ENCODE results near the gene POTEJ. TPM values are rescaled to one million over a fixed set of nuclear protein-coding genes. Genes with fewer than 3 reads are reported as not detected.
"Not testable (repeated sequence)": the region's sequence is repeated elsewhere in the genome, so short reads cannot be mapped to it uniquely, and the experiment has no call there.

Gene POTEJ
- total and polyA plus RNA-seq, 3 donors from 2014 or later: 6.0 to 76.1 (median 17.2) TPM

- intact Hi-C loops (cut with DNase I; ENCODE audit: low total_unique reads); H3K4me3 ChIP-seq; H3K27me3 ChIP-seq; H3K27ac ChIP-seq; H3K4me1 ChIP-seq; H3K9me3 ChIP-seq; DNase-seq; H3K36me3 ChIP-seq (ENCODE audit: low read depth, missing control alignments): not testable (repeated sequence)
- WGBS, 2 donors: 44 to 51% methylated on average over 5 of the region's 8 CpGs
Measured at GRCh38 chr2:130590170-130590841, 20.9 kb upstream of the POTEJ start.

- H3K4me1 ChIP-seq; H3K36me3 ChIP-seq (ENCODE audit: low read depth, missing control alignments); H3K27ac ChIP-seq; H3K27me3 ChIP-seq; H3K4me3 ChIP-seq; intact Hi-C loops (cut with DNase I; ENCODE audit: low total_unique reads); H3K9me3 ChIP-seq: not testable (repeated sequence)
- DNase-seq: peak; percentile 7
- WGBS, 2 donors: 26 to 28% methylated on average over 6 to 7 of the region's 7 CpGs
Measured at GRCh38 chr2:130590842-130591359, 20.3 kb upstream of the POTEJ start.

GRCh38 chr2:130592791-130593414 is 18.3 kb upstream of the POTEJ start:
- intact Hi-C loops (cut with DNase I; ENCODE audit: low total_unique reads); H3K27ac ChIP-seq; DNase-seq; H3K9me3 ChIP-seq; H3K4me1 ChIP-seq; H3K4me3 ChIP-seq; H3K27me3 ChIP-seq; H3K36me3 ChIP-seq (ENCODE audit: low read depth, missing control alignments): not testable (repeated sequence)
- 14 to 24% methylated on average over 8 to 9 of the region's 40 CpGs for WGBS, 2 donors

GRCh38 chr2:130594011-130594410 is 17.2 kb upstream of the POTEJ start:
- H3K4me1 ChIP-seq; intact Hi-C loops (cut with DNase I; ENCODE audit: low total_unique reads); H3K27me3 ChIP-seq; H3K9me3 ChIP-seq; H3K36me3 ChIP-seq (ENCODE audit: low read depth, missing control alignments); H3K4me3 ChIP-seq; DNase-seq; H3K27ac ChIP-seq: not testable (repeated sequence)
- 75 to 90% methylated on average over 2 to 3 of the region's 4 CpGs for WGBS, 2 donors

GRCh38 chr2:130596757-130597156 is 14.5 kb upstream of the POTEJ start:
- H3K36me3 ChIP-seq (ENCODE audit: low read depth, missing control alignments); H3K27ac ChIP-seq; H3K9me3 ChIP-seq; DNase-seq; intact Hi-C loops (cut with DNase I; ENCODE audit: low total_unique reads); H3K4me3 ChIP-seq; H3K27me3 ChIP-seq; H3K4me1 ChIP-seq: not testable (repeated sequence)
- 65 to 86% methylated on average over 2 of the region's 6 CpGs for WGBS, 2 donors

- H3K27me3 ChIP-seq; DNase-seq; intact Hi-C loops (cut with DNase I; ENCODE audit: low total_unique reads); H3K4me1 ChIP-seq; H3K36me3 ChIP-seq (ENCODE audit: low read depth, missing control alignments); H3K27ac ChIP-seq; H3K4me3 ChIP-seq; H3K9me3 ChIP-seq: not testable (repeated sequence)
- no CpG with 5 or more reads among the region's 22 CpGs for WGBS, 2 donors
Measured at GRCh38 chr2:130597994-130598393, 13.2 kb upstream of the POTEJ start.

- H3K27ac ChIP-seq; H3K36me3 ChIP-seq (ENCODE audit: low read depth, missing control alignments); H3K4me1 ChIP-seq; H3K9me3 ChIP-seq; DNase-seq; H3K27me3 ChIP-seq; H3K4me3 ChIP-seq; intact Hi-C loops (cut with DNase I; ENCODE audit: low total_unique reads): not testable (repeated sequence)
- WGBS, 2 donors: 54 to 66% methylated on average over 13 of the region's 15 CpGs
Measured at GRCh38 chr2:130598463-130598862, 12.8 kb upstream of the POTEJ start.

GRCh38 chr2:130599393-130599792 is 11.8 kb upstream of the POTEJ start, which contains the start of gene CFC1:
Gene CFC1 (minus strand): TSS chr2:130599575. CDS start chr2:130599287, 288 bp downstream.
- intact Hi-C loops (cut with DNase I; ENCODE audit: low total_unique reads); H3K27me3 ChIP-seq; H3K4me1 ChIP-seq; H3K9me3 ChIP-seq; H3K27ac ChIP-seq; H3K4me3 ChIP-seq; DNase-seq; H3K36me3 ChIP-seq (ENCODE audit: low read depth, missing control alignments): not testable (repeated sequence)
- no CpG with 5 or more reads among the region's 6 CpGs for WGBS, 2 donors

- H3K4me1 ChIP-seq; H3K9me3 ChIP-seq; H3K27me3 ChIP-seq; H3K36me3 ChIP-seq (ENCODE audit: low read depth, missing control alignments); H3K4me3 ChIP-seq; H3K27ac ChIP-seq; DNase-seq; intact Hi-C loops (cut with DNase I; ENCODE audit: low total_unique reads): not testable (repeated sequence)
- WGBS, 2 donors: 80 to 91% methylated on average over 8 of the region's 9 CpGs
Measured at GRCh38 chr2:130599926-130600325, 11.3 kb upstream of the POTEJ start.

GRCh38 chr2:130601648-130602302 is 9.5 kb upstream of the POTEJ start:
- H3K4me1 ChIP-seq; H3K27ac ChIP-seq; H3K4me3 ChIP-seq; H3K36me3 ChIP-seq (ENCODE audit: low read depth, missing control alignments); H3K27me3 ChIP-seq; intact Hi-C loops (cut with DNase I; ENCODE audit: low total_unique reads); DNase-seq; H3K9me3 ChIP-seq: not testable (repeated sequence)
- 55 to 61% methylated on average over 4 to 6 of the region's 15 CpGs for WGBS, 2 donors

- H3K27ac ChIP-seq; H3K4me1 ChIP-seq; H3K36me3 ChIP-seq (ENCODE audit: low read depth, missing control alignments); intact Hi-C loops (cut with DNase I; ENCODE audit: low total_unique reads); H3K27me3 ChIP-seq; H3K4me3 ChIP-seq; H3K9me3 ChIP-seq; DNase-seq: not testable (repeated sequence)
- WGBS, 2 donors: 80 to 87% methylated on average over 1 to 3 of the region's 17 CpGs
Measured at GRCh38 chr2:130608276-130609001, 2.8 kb upstream of the POTEJ start.
